ENCODE measurements around the gene CFAP20DC.
"Not testable (repeated sequence)": the region's sequence is repeated elsewhere in the genome, so short reads cannot be mapped to it uniquely, and the experiment has no call there.

Gene CFAP20DC

GRCh38 chr3:58842050-58842747 lies 207.6 kb downstream of the CFAP20DC start:
- not testable (repeated sequence) for H3K9me3 ChIP-seq (ENCODE audit: control insufficient read depth, insufficient read depth, low read length); H3K9ac ChIP-seq (ENCODE audit: low read depth, low read length); H3K4me1 ChIP-seq (ENCODE audit: control insufficient read depth, insufficient read depth, low read length); H3K27me3 ChIP-seq (ENCODE audit: control insufficient read depth, insufficient read depth, low read length); H3K36me3 ChIP-seq (ENCODE audit: control insufficient read depth, insufficient read depth, low read length); H3K27ac ChIP-seq (ENCODE audit: low read depth, low read length)
- H3K4me3 ChIP-seq (ENCODE audit: low read depth, low read length): peak overlapping the region; percentile 60

GRCh38 chr3:58840949-58841348 lies 208.9 kb downstream of the CFAP20DC start:
- Histone ChIP-seq H3K4me1 (ENCODE audit: control insufficient read depth, insufficient read depth, low read length) (no peaks in the 10 kb centered on the region), H3K27me3 (ENCODE audit: control insufficient read depth, insufficient read depth, low read length) (no peaks in the 10 kb centered on the region), H3K9ac (ENCODE audit: low read depth, low read length) (no peak overlapping the region), H3K9me3 (ENCODE audit: control insufficient read depth, insufficient read depth, low read length) (peaks cover 4% of the 10 kb centered on the region; the same call in 1 of the 2 replicates), H3K36me3 (ENCODE audit: control insufficient read depth, insufficient read depth, low read length) (no peaks in the 10 kb centered on the region), H3K27ac (ENCODE audit: low read depth, low read length) (no peak overlapping the region), H3K4me3 (ENCODE audit: low read depth, low read length) (no peak overlapping the region)

- H3K27me3 ChIP-seq (ENCODE audit: control insufficient read depth, insufficient read depth, low read length): no peaks in the 10 kb centered on the region
- no peaks in the 10 kb centered on the region for H3K4me1 ChIP-seq (ENCODE audit: control insufficient read depth, insufficient read depth, low read length)
- peaks cover 4% of the 10 kb centered on the region; the same call in 1 of the 2 replicates for H3K9me3 ChIP-seq (ENCODE audit: control insufficient read depth, insufficient read depth, low read length)
- no peak overlapping the region for H3K27ac ChIP-seq (ENCODE audit: low read depth, low read length)
- no peak overlapping the region for H3K9ac ChIP-seq (ENCODE audit: low read depth, low read length)
- H3K36me3 ChIP-seq (ENCODE audit: control insufficient read depth, insufficient read depth, low read length): no peaks in the 10 kb centered on the region
- H3K4me3 ChIP-seq (ENCODE audit: low read depth, low read length): no peak overlapping the region
These were observed 209.9 kb downstream of the CFAP20DC start for GRCh38 chr3:58839964-58840363.

- H3K4me1 ChIP-seq (ENCODE audit: control insufficient read depth, insufficient read depth, low read length): no peaks in the 10 kb centered on the region
- no peak overlapping the region for H3K27ac ChIP-seq (ENCODE audit: low read depth, low read length)
- H3K9ac ChIP-seq (ENCODE audit: low read depth, low read length): no peak overlapping the region
- peaks cover 4% of the 10 kb centered on the region; the same call in 1 of the 2 replicates for H3K9me3 ChIP-seq (ENCODE audit: control insufficient read depth, insufficient read depth, low read length)
- H3K36me3 ChIP-seq (ENCODE audit: control insufficient read depth, insufficient read depth, low read length): no peaks in the 10 kb centered on the region
- no peaks in the 10 kb centered on the region for H3K27me3 ChIP-seq (ENCODE audit: control insufficient read depth, insufficient read depth, low read length)
- H3K4me3 ChIP-seq (ENCODE audit: low read depth, low read length): no peak overlapping the region
These were observed 210.6 kb downstream of the CFAP20DC start for GRCh38 chr3:58839187-58839586.

GRCh38 chr3:58837856-58838255 lies 212.0 kb downstream of the CFAP20DC start:
- no peaks in the 10 kb centered on the region for H3K4me1 ChIP-seq (ENCODE audit: control insufficient read depth, insufficient read depth, low read length)
- no peaks in the 10 kb centered on the region for H3K27me3 ChIP-seq (ENCODE audit: control insufficient read depth, insufficient read depth, low read length)
- H3K4me3 ChIP-seq (ENCODE audit: low read depth, low read length): no peak overlapping the region
- H3K36me3 ChIP-seq (ENCODE audit: control insufficient read depth, insufficient read depth, low read length): no peaks in the 10 kb centered on the region
- no peak overlapping the region for H3K27ac ChIP-seq (ENCODE audit: low read depth, low read length)
- H3K9me3 ChIP-seq (ENCODE audit: control insufficient read depth, insufficient read depth, low read length): peaks cover 4% of the 10 kb centered on the region; the same call in 1 of the 2 replicates
- no peak overlapping the region for H3K9ac ChIP-seq (ENCODE audit: low read depth, low read length)

- Histone ChIP-seq H3K27me3 (ENCODE audit: control insufficient read depth, insufficient read depth, low read length) (no peaks in the 10 kb centered on the region), H3K4me3 (ENCODE audit: low read depth, low read length) (no peak overlapping the region), H3K36me3 (ENCODE audit: control insufficient read depth, insufficient read depth, low read length) (no peaks in the 10 kb centered on the region), H3K9me3 (ENCODE audit: control insufficient read depth, insufficient read depth, low read length) (peaks cover 4% of the 10 kb centered on the region; the same call in 1 of the 2 replicates), H3K4me1 (ENCODE audit: control insufficient read depth, insufficient read depth, low read length) (no peaks in the 10 kb centered on the region), H3K9ac (ENCODE audit: low read depth, low read length) (no peak overlapping the region), H3K27ac (ENCODE audit: low read depth, low read length) (no peak overlapping the region)
These were observed 212.5 kb downstream of the CFAP20DC start for GRCh38 chr3:58837141-58837843.

GRCh38 chr3:58835086-58835485 lies 214.7 kb downstream of the CFAP20DC start:
- Histone ChIP-seq H3K4me3 (ENCODE audit: low read depth, low read length) (no peak overlapping the region), H3K9me3 (ENCODE audit: control insufficient read depth, insufficient read depth, low read length) (no peaks in the 10 kb centered on the region), H3K9ac (ENCODE audit: low read depth, low read length) (no peak overlapping the region)

GRCh38 chr3:58833491-58833890 lies 216.3 kb downstream of the CFAP20DC start:
- Histone ChIP-seq H3K27ac (ENCODE audit: low read depth, low read length) (no peak overlapping the region), H3K9me3 (ENCODE audit: control insufficient read depth, insufficient read depth, low read length) (no peaks in the 10 kb centered on the region), H3K4me3 (ENCODE audit: low read depth, low read length) (no peak overlapping the region), H3K36me3 (ENCODE audit: control insufficient read depth, insufficient read depth, low read length) (peaks cover 2% of the 10 kb centered on the region; the same call in 1 of the 2 replicates), H3K4me1 (ENCODE audit: control insufficient read depth, insufficient read depth, low read length) (no peaks in the 10 kb centered on the region), H3K27me3 (ENCODE audit: control insufficient read depth, insufficient read depth, low read length) (no peaks in the 10 kb centered on the region), H3K9ac (ENCODE audit: low read depth, low read length) (no peak overlapping the region)

More at GRCh38 chr3:58835086-58835485, 214.7 kb downstream of the CFAP20DC start:
- H3K27me3 ChIP-seq (ENCODE audit: control insufficient read depth, insufficient read depth, low read length): no peaks in the 10 kb centered on the region
- H3K36me3 ChIP-seq (ENCODE audit: control insufficient read depth, insufficient read depth, low read length): peaks cover 2% of the 10 kb centered on the region; the same call in 1 of the 2 replicates
- no peaks in the 10 kb centered on the region for H3K4me1 ChIP-seq (ENCODE audit: control insufficient read depth, insufficient read depth, low read length)
- no peak overlapping the region for H3K27ac ChIP-seq (ENCODE audit: low read depth, low read length)

GRCh38 chr3:58829321-58830000 lies 220.4 kb downstream of the CFAP20DC start:
- Histone ChIP-seq H3K4me1 (ENCODE audit: control insufficient read depth, insufficient read depth, low read length) (no peaks in the 10 kb centered on the region), H3K27me3 (ENCODE audit: control insufficient read depth, insufficient read depth, low read length) (no peaks in the 10 kb centered on the region), H3K36me3 (ENCODE audit: control insufficient read depth, insufficient read depth, low read length) (peaks cover 2% of the 10 kb centered on the region; the same call in 1 of the 2 replicates), H3K27ac (ENCODE audit: low read depth, low read length) (no peak overlapping the region), H3K9me3 (ENCODE audit: control insufficient read depth, insufficient read depth, low read length) (no peaks in the 10 kb centered on the region), H3K9ac (ENCODE audit: low read depth, low read length) (no peak overlapping the region), H3K4me3 (ENCODE audit: low read depth, low read length) (no peak overlapping the region)

GRCh38 chr3:58824777-58825176 lies 225.0 kb downstream of the CFAP20DC start:
- H3K9ac ChIP-seq (ENCODE audit: low read depth, low read length): no peak overlapping the region

GRCh38 chr3:58824285-58824684 lies 225.5 kb downstream of the CFAP20DC start:
- Histone ChIP-seq H3K4me3 (ENCODE audit: low read depth, low read length) (no peak overlapping the region), H3K27ac (ENCODE audit: low read depth, low read length) (no peak overlapping the region), H3K4me1 (ENCODE audit: control insufficient read depth, insufficient read depth, low read length) (no peaks in the 10 kb centered on the region), H3K27me3 (ENCODE audit: control insufficient read depth, insufficient read depth, low read length) (no peaks in the 10 kb centered on the region), H3K9me3 (ENCODE audit: control insufficient read depth, insufficient read depth, low read length) (no peaks in the 10 kb centered on the region), H3K36me3 (ENCODE audit: control insufficient read depth, insufficient read depth, low read length) (no peaks in the 10 kb centered on the region), H3K9ac (ENCODE audit: low read depth, low read length) (no peak overlapping the region)

More at GRCh38 chr3:58824777-58825176, 225.0 kb downstream of the CFAP20DC start:
- Histone ChIP-seq H3K27me3 (ENCODE audit: control insufficient read depth, insufficient read depth, low read length) (no peaks in the 10 kb centered on the region), H3K9me3 (ENCODE audit: control insufficient read depth, insufficient read depth, low read length) (no peaks in the 10 kb centered on the region), H3K36me3 (ENCODE audit: control insufficient read depth, insufficient read depth, low read length) (no peaks in the 10 kb centered on the region), H3K27ac (ENCODE audit: low read depth, low read length) (no peak overlapping the region), H3K4me1 (ENCODE audit: control insufficient read depth, insufficient read depth, low read length) (no peaks in the 10 kb centered on the region), H3K4me3 (ENCODE audit: low read depth, low read length) (no peak overlapping the region)
